GM10248 (cell line): ENCODE measurements around the gene GAB2.
"Not testable (repeated sequence)": the region's sequence is repeated elsewhere in the genome, so short reads cannot be mapped to it uniquely, and the experiment has no call there.

Experiments
- CTCF ChIA-PET: fragments of 300-600 bp; sonication (Branson Sonifier 250); formaldehyde crosslinking; extraction: SDS; loops from one replicate; lab custom pipeline; 2021; ENCODE audit warnings: antibody characterized with exemption; lab: Yijun Ruan, JAX
- POLR2A ChIA-PET: fragments of 350-650 bp; sonication (Branson Sonifier 250); formaldehyde crosslinking; extraction: SDS; loops from one replicate; lab custom pipeline; 2020; ENCODE audit warnings: antibody characterized with exemption; lab: Yijun Ruan, JAX
- DNase-seq: peaks from one replicate; pipeline ENCODE4 v3.0.0; 2012; ENCODE audit errors: extremely low spot score
- TF ChIP-seq, protein P1 (sequence below): IDR thresholded peaks from 2 replicates; pipeline ENCODE4 v1.5.1; 2012; ENCODE audit warnings: mild to moderate bottlenecking, low read depth; ENCODE audit errors: extremely low read depth, missing control alignments, control extremely low read depth

Gene GAB2

GRCh38 chr11:78417175-78417887 is at the start of gene GAB2:
TSS of gene GAB2 (minus strand) at chr11:78417820. CDS start at chr11:78417720, 100 bp downstream.
- ChIA-PET CTCF (interaction anchor here (0.9 to 10.6 kb wide), 13 partner anchors 11 to 190 kb away, joined by 3 to 129 read pairs (median 4); no protein-coding TSS in a partner anchor), POLR2A (interaction anchor here (0.8 kb wide), 1 partner anchor 11 kb away, joined by 3 read pairs; no protein-coding TSS in a partner anchor)
- DNase-seq = no peak
- TF ChIP-seq, protein P1, sequence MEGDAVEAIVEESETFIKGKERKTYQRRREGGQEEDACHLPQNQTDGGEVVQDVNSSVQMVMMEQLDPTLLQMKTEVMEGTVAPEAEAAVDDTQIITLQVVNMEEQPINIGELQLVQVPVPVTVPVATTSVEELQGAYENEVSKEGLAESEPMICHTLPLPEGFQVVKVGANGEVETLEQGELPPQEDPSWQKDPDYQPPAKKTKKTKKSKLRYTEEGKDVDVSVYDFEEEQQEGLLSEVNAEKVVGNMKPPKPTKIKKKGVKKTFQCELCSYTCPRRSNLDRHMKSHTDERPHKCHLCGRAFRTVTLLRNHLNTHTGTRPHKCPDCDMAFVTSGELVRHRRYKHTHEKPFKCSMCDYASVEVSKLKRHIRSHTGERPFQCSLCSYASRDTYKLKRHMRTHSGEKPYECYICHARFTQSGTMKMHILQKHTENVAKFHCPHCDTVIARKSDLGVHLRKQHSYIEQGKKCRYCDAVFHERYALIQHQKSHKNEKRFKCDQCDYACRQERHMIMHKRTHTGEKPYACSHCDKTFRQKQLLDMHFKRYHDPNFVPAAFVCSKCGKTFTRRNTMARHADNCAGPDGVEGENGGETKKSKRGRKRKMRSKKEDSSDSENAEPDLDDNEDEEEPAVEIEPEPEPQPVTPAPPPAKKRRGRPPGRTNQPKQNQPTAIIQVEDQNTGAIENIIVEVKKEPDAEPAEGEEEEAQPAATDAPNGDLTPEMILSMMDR = no peak

DNA sequence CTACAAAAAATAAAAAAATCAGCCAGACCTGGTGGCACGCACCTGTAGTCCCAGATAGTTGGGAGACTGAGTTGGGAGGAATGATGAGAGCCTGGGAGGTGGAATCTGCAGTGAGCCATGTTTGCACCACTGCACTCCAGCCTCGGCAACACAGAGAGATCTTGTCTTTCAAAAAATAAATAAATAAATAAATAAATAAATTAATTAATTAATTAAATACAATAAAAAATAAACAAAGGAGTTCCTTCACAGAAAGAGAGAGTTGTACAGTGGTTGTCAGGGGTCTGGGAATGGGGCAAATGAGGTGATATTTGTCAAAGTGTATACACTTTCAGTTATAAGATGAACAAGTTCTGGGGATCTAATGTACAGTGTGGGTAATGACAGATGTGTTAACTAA is 49.8 kb upstream of the GAB2 start:
- CTCF ChIA-PET = no interaction called here

DNA sequence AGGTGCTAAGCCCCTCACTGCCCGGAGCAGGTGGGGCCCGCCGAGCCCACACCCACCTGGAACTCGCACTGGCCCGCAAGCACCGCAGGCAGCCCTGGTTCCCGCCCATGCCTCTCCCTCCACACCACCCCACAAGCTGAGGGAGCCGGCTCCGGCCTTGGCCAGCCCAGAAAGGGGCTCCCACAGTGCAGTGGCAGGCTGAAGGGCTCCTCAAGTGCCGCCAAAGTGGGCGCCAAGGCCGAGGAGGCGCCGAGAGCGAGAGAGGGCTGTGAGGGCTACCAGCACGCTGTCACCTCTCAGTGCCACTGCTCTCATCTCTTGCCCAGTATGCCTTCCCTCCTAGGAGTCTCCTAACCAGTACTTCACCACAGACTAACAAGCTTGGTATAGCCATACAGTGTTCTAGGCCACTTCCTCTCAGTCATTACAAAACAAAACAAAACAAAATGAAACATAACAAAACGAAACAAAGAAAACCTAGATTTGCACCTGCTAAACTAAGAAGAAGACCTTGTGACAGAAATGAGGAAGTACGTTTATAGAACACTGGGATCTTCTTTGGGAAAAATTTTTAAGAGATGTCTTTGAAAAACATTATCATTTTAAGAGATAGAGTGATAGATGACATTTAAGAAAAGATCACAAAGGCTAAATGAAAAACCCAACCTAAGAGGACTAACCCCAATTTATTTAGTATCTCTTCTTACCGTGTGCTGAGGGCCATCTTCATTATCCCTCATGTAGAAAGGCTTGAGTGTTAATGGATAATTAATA is 47.7 kb upstream of the GAB2 start:
- POLR2A ChIA-PET = no interaction called here
- peak; percentile 84 for DNase-seq
- CTCF ChIA-PET = interaction anchor here (1.3 to 3.3 kb wide), 6 partner anchors 28 to 99 kb away, joined by 3 to 17 read pairs (median 4); partner anchors contain the start of gene GAB2
- TF ChIP-seq, protein P1 = no peak

More for the DNA sequence above, 49.8 kb upstream of the GAB2 start:
- DNase-seq = no peak
- POLR2A ChIA-PET = no interaction called here
- TF ChIP-seq, protein P1 = no peak

DNA sequence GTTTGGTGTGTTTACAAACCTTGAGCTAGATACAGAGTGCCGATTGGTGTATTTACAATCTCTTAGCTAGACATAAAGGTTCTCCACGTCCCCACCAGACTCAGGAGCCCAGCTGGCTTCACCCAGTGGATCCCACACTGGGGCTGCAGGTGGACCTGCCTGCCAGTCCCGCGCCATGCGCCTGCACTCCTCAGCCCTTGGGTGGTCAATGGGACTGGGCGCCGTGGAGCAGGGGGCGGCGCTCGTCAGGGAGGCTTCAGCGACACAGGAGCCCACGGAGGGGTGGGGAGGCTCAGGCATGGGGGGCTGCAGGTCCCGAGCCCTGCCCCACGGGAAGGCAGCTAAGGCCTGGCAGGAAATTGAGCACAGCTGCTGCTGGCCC is 47.2 kb upstream of the GAB2 start:
- DNase-seq, POLR2A ChIA-PET: not testable (repeated sequence)
- CTCF ChIA-PET = interaction anchor here (1.5 to 3.3 kb wide), 5 partner anchors 28 to 100 kb away, joined by 3 to 17 read pairs (median 4); partner anchors contain the start of gene GAB2

DNA sequence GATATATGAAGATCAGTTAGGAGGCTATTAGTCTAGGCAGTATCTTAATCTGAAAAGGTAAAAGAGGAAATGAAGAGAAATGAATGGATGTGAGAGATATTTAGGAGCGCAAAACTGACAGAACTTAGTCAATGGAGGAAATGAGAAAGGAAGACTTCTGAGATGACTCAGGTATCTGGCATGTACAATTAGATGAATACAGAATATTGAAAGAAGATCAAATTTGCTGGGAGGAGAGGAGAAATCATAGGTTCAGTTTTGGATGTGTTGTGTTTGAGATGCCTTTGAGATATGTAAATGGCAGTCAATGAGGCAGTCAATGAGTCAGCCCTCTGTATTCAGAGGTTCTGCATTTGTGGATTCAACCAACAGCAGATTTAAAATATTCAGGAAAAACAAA is 42.9 kb upstream of the GAB2 start:
- POLR2A ChIA-PET = no interaction called here
- peak; percentile 26 for DNase-seq
- CTCF ChIA-PET = interaction anchor here (2.5 kb wide), 1 partner anchor 105 kb away, joined by 6 read pairs; no protein-coding TSS in a partner anchor
- TF ChIP-seq, protein P1 = no peak

- TF ChIP-seq, protein P1 = no peak
- POLR2A ChIA-PET = interaction anchor here (0.6 kb wide), 1 partner anchor 17 kb away, joined by 5 read pairs; no protein-coding TSS in a partner anchor
- CTCF ChIA-PET = no interaction called here
- DNase-seq = no peak
These were observed 42.1 kb upstream of the GAB2 start for GRCh38 chr11:78459738-78460137.
